IPS-18c (cell line): Measurements from ENCODE around the gene TOP2B.
A peak's percentile ranks its signal among the peaks of the same experiment; 100 is the strongest.

ENCODE experiments used
- H3K4me3 ChIP-seq: 2 replicates; pipeline ENCODE4 v1.7.0; 2013; ENCODE audit warnings: low read depth, mild to moderate bottlenecking, low read length, moderate library complexity; ENCODE audit not compliant: insufficient read depth
- H3K9me3 ChIP-seq: one replicate; pipeline ENCODE4 v1.6.1; 2013; ENCODE audit warnings: mild to moderate bottlenecking, low read length, moderate library complexity; ENCODE audit not compliant: control insufficient read depth, insufficient read depth

The TOP2B gene

GRCh38 chr3:25679166-25679565 is 14.5 kb upstream of the TOP2B start:
- H3K4me3 ChIP-seq, result no peak overlapping the region
- no peaks in the 10 kb centered on the region for H3K9me3 ChIP-seq

GRCh38 chr3:25678581-25678980 is 13.9 kb upstream of the TOP2B start:
- no peak overlapping the region for H3K4me3 ChIP-seq

GRCh38 chr3:25677121-25677520 is 12.4 kb upstream of the TOP2B start:
- H3K9me3 ChIP-seq, result no peaks in the 10 kb centered on the region
- H3K4me3 ChIP-seq, result no peak overlapping the region

More at GRCh38 chr3:25678581-25678980, 13.9 kb upstream of the TOP2B start:
- no peaks in the 10 kb centered on the region for H3K9me3 ChIP-seq

GRCh38 chr3:25674670-25675069 is 10.0 kb upstream of the TOP2B start:
- H3K4me3 ChIP-seq, result no peak overlapping the region
- no peaks in the 10 kb centered on the region for H3K9me3 ChIP-seq

GRCh38 chr3:25673738-25674298 is 9.1 kb upstream of the TOP2B start:
- H3K9me3 ChIP-seq, result no peaks in the 10 kb centered on the region
- no peak overlapping the region for H3K4me3 ChIP-seq

- no peaks in the 10 kb centered on the region for H3K9me3 ChIP-seq
- peak overlapping the region; percentile 94 for H3K4me3 ChIP-seq
Measured at GRCh38 chr3:25665315-25666280, 891 bp upstream of the TOP2B start.

GRCh38 chr3:25663869-25664811 is 567 bp downstream of the TOP2B start:
- Histone ChIP-seq H3K9me3 (no peaks in the 10 kb centered on the region), H3K4me3 (peak overlapping the region; percentile 94)

GRCh38 chr3:25663347-25663868 is 1.3 kb downstream of the TOP2B start:
- peak overlapping the region; percentile 94 for H3K4me3 ChIP-seq
- no peaks in the 10 kb centered on the region for H3K9me3 ChIP-seq

GRCh38 chr3:25662736-25663320 is 1.9 kb downstream of the TOP2B start:
- H3K9me3 ChIP-seq, result no peaks in the 10 kb centered on the region
- peak overlapping the region; percentile 94 for H3K4me3 ChIP-seq

GRCh38 chr3:25661694-25662437 is 2.8 kb downstream of the TOP2B start:
- H3K4me3 ChIP-seq, result no peak overlapping the region
- no peaks in the 10 kb centered on the region for H3K9me3 ChIP-seq

GRCh38 chr3:25658836-25659235 is 5.9 kb downstream of the TOP2B start:
- Histone ChIP-seq H3K9me3 (no peaks in the 10 kb centered on the region), H3K4me3 (no peak overlapping the region)

- no peak overlapping the region for H3K4me3 ChIP-seq
- no peaks in the 10 kb centered on the region for H3K9me3 ChIP-seq
Measured at GRCh38 chr3:25657293-25657692, 7.4 kb downstream of the TOP2B start.

- Histone ChIP-seq H3K4me3 (no peak overlapping the region), H3K9me3 (no peaks in the 10 kb centered on the region)
Measured at GRCh38 chr3:25655659-25656058, 9.0 kb downstream of the TOP2B start.

- no peak overlapping the region for H3K4me3 ChIP-seq
- no peaks in the 10 kb centered on the region for H3K9me3 ChIP-seq
Measured at GRCh38 chr3:25654576-25654975, 10.1 kb downstream of the TOP2B start.

GRCh38 chr3:25653322-25653721 is 11.4 kb downstream of the TOP2B start:
- Histone ChIP-seq H3K4me3 (no peak overlapping the region), H3K9me3 (no peaks in the 10 kb centered on the region)

- Histone ChIP-seq H3K9me3 (no peaks in the 10 kb centered on the region), H3K4me3 (no peak overlapping the region)
Measured at GRCh38 chr3:25652921-25653320, 11.8 kb downstream of the TOP2B start.
